Epithelial cell of esophagus (primary cell): ENCODE measurements around the gene PRTFDC1.

ENCODE experiments used
- DNase-seq: peaks from one replicate; pipeline ENCODE4 v3.0.0; 2010; ENCODE audit warnings: low read depth
- H3K4me3 ChIP-seq: 2 replicates; pipeline ENCODE4 v1.5.1; 2011; ENCODE audit warnings: mild to moderate bottlenecking, low read length, control low read depth
- TF ChIP-seq, protein P1 (sequence below): IDR thresholded peaks from 2 replicates; pipeline ENCODE4 v1.5.1; 2011; ENCODE audit warnings: low read depth, mild to moderate bottlenecking, low read length, control low read depth, inconsistent platforms; ENCODE audit not compliant: insufficient read depth; ENCODE audit errors: missing control alignments

Gene PRTFDC1

DNA sequence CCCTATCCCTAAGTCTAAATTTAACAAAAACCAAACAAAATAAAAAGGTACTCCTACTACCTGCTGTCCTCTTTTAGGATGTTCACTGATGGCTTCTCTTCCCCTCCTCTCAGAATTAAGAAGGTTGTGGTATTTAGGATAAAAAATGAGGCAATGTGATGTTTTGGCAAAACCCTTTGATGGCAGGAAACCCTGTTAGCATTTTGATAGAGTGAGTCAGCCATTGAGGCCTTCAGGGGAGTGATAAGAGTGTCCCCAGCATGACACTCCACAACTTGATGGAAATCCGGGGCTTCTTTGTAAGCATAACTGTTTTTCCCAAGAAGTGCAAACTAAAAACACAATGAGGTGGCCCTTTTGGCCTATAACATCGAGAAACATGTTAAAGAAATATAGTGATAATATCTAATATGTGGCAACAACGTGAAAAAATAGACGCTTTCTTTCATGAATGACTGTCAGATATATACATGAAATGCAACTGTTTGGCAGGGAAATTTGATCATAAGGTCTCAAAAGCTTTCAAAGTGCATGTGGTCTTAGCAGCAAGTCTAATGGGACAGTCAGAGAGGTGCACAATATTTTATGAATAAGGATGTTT, 55.0 kb downstream of the PRTFDC1 start:
- no peak overlapping the region for H3K4me3 ChIP-seq
- TF ChIP-seq, protein P1, sequence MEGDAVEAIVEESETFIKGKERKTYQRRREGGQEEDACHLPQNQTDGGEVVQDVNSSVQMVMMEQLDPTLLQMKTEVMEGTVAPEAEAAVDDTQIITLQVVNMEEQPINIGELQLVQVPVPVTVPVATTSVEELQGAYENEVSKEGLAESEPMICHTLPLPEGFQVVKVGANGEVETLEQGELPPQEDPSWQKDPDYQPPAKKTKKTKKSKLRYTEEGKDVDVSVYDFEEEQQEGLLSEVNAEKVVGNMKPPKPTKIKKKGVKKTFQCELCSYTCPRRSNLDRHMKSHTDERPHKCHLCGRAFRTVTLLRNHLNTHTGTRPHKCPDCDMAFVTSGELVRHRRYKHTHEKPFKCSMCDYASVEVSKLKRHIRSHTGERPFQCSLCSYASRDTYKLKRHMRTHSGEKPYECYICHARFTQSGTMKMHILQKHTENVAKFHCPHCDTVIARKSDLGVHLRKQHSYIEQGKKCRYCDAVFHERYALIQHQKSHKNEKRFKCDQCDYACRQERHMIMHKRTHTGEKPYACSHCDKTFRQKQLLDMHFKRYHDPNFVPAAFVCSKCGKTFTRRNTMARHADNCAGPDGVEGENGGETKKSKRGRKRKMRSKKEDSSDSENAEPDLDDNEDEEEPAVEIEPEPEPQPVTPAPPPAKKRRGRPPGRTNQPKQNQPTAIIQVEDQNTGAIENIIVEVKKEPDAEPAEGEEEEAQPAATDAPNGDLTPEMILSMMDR: no peak
- peak; percentile 24 for DNase-seq

DNA sequence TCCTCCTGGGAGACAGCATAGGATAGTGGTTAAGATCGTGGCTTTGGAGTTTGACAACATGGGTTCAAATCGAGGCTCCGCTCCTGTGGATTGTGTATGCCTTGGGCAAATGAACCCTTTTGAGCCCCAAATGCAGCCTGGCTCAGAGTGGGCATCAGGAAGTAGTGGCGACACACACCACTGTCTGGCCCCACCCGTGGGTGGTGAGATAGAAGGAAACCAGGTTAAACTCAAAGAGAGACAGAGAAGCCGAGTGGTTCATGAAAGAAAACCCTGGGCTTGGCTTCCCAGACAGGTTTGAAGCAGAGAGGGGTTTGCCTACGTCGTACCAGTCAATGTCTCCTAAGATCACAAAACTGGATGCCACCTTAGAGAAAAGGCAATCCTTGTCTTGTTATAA, 57.7 kb downstream of the PRTFDC1 start:
- TF ChIP-seq, protein P1: no peak
- no peak overlapping the region for H3K4me3 ChIP-seq
- no peak for DNase-seq

DNA sequence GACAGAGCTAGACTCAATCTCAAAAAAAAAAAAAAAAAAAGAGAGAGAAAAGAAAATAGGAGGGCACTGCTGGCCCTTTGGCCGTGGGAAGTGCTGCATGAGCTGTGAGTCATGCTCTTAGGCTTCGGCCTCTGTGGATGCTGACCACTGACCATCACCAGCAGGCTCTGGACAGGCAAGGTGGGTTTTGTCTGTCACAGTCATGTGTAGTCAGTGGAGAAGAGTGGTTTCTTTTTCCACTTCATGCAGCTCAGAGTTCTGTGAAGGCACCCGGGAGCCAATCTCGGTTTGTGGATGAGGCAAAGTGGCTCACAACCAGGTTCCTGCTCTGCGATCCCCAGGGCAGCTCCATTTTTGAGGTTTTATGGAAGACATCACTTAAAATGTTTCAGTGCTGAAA, 58.1 kb downstream of the PRTFDC1 start:
- TF ChIP-seq, protein P1: no peak
- DNase-seq: no peak
- H3K4me3 ChIP-seq: no peak overlapping the region

DNA sequence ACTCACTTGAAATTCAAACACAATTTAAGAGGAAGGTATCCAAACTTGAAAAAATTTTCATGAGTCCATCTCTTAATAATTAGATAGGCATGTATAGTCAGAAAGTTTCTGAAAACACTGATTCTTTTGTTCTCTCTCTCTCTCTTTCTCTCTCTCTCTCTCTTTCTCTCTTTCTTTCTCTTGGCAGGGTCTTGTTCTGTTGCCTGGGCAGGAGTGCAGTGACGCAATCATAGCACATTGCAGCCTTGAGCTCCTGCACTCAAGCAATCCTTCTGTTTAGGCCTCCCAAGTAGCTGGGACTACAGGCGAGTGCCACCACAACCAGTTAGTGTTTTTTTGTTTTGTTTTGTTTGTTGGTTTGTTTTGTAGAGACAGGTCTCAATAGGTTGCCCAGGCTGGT, 59.3 kb downstream of the PRTFDC1 start:
- TF ChIP-seq, protein P1: no peak
- no peak overlapping the region for H3K4me3 ChIP-seq
- DNase-seq: no peak

DNA sequence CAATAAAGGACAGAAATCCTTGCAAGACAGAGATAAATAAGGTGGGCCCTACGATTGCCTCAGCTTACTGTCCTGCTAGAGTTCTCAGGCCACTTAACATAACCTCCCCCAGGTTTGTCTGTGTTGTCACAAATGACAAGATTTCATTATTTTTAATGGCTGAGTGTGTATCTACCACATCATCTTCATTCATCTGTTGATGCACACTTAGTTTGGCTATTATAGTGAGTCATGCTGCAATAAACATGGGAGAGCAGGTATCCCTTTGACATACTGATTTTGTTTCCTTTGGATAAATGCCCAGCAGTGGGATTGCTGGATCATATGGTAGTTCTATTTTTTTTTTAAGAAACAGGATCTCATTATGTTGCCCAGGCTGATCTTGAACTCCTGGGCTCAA, 60.6 kb downstream of the PRTFDC1 start:
- no peak overlapping the region for H3K4me3 ChIP-seq
- peak; percentile 74 for DNase-seq
- TF ChIP-seq, protein P1: no peak

DNA sequence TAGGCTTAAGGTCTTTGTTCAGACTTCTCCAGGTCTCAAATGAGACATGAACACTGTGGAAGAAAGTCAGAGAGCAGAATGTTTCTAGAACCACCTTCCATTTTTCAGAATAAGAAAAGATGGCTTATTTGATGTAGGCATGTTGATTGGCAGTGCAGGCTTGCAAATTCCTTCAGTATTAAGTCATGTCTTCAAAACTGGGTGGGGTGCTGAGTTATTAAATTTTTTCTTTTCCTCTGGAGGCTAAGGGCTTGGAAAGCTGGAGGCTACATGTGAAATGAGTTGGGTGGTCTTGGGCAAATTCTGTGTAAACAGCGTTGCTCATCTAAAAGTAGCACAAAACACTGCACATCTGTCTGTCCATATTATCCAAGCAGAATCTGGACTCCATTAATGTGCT, 62.8 kb downstream of the PRTFDC1 start:
- TF ChIP-seq, protein P1: no peak
- DNase-seq: peak; percentile 62
- H3K4me3 ChIP-seq: no peak overlapping the region

DNA sequence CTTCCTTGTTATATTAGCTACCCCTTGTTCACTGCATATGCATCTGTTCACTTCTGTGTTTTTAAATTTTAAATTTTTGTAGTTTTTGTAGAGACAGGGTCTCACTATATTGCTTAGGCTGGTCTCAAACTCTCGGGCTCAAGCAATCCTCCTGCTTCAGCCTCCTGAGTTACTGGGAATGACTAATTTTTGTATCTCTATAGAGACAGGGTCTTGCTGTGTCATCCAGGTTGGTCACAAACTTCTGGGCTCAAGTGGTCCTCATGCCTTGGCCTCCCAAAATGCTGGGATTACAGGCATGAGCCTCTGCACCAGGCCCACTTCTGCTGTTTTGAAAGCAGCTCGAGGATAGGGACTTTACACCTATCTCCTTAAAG, 64.6 kb downstream of the PRTFDC1 start:
- TF ChIP-seq, protein P1: no peak
- DNase-seq: no peak
- H3K4me3 ChIP-seq: no peak overlapping the region
